ENCODE data around the gene PRR29. TPM values are rescaled to one million over a fixed set of nuclear protein-coding genes. Genes with fewer than 3 reads are reported as not detected.
A peak's percentile ranks its signal among the peaks of the same experiment; 100 is the strongest.

PRR29 gene
- total and polyA plus RNA-seq, 2 donors (not counting 1 experiment from before 2014, with no cell fraction given) = 0.03 TPM; not detected in 1

- ChIA-PET CTCF (interaction anchor here (1.2 to 1.3 kb wide), 2 partner anchors 20 to 97 kb away, joined by 3 to 6 read pairs; no protein-coding TSS in a partner anchor), POLR2A (no interaction called here)
- Histone ChIP-seq H3K4me1 (ENCODE audit: control insufficient read depth in 2 of 2, insufficient read depth in 2 of 2, low read length in 2 of 2) (peaks cover 35 to 46% of the 10 kb centered on the region in 2 donors), H3K27me3 (replicated peaks in 1 of 4; ENCODE audit: control extremely low read depth in 1 of 4, control insufficient read depth in 3 of 4, insufficient read depth in 4 of 4, low read length in 3 of 4) (no peaks in the 10 kb centered on the region), H4K20me1 (ENCODE audit: control insufficient read depth, insufficient read depth, low read length, poor library complexity, severe bottlenecking) (peaks cover 93% of the 10 kb centered on the region), H3K4me3 (ENCODE audit: control extremely low read depth in 1 of 5, extremely low read depth in 1 of 5, insufficient read depth in 1 of 5, low read depth in 2 of 5, low read length in 4 of 5) (no peak overlapping the region), H2AFZ (ENCODE audit: insufficient read depth, low read depth, low read length, poor library complexity, severe bottlenecking) (no peak overlapping the region), H3K27ac (ENCODE audit: low read length in 2 of 2) (no peak overlapping the region), H3K4me2 (replicated peaks; ENCODE audit: low read depth, low read length, poor library complexity, severe bottlenecking) (peak overlapping the region; percentile 17), H3K36me3 (replicated peaks in 1 of 2; ENCODE audit: control extremely low read depth in 1 of 2, control insufficient read depth in 1 of 2, extremely low read depth in 1 of 2, insufficient read depth in 2 of 2, low read length in 1 of 2) (peaks cover 0 to 83% of the 10 kb centered on the region in 2 experiments), H3K79me2 (ENCODE audit: control insufficient read depth, insufficient read depth, low read length) (peaks cover 90% of the 10 kb centered on the region), H3K9ac (ENCODE audit: low read length) (no peak overlapping the region), H3K9me3 (ENCODE audit: control extremely low read depth in 1 of 3, control insufficient read depth in 2 of 3, insufficient read depth in 1 of 3, low read length in 2 of 3) (no peaks in the 10 kb centered on the region)
- TF ChIP-seq EZH2 (IDR thresholded peaks at IDR 0.05; ENCODE audit: borderline replicate concordance, insufficient read depth, low read depth, low read length, poor library complexity, severe bottlenecking) = no peak
- TF ChIP-seq, protein P1, sequence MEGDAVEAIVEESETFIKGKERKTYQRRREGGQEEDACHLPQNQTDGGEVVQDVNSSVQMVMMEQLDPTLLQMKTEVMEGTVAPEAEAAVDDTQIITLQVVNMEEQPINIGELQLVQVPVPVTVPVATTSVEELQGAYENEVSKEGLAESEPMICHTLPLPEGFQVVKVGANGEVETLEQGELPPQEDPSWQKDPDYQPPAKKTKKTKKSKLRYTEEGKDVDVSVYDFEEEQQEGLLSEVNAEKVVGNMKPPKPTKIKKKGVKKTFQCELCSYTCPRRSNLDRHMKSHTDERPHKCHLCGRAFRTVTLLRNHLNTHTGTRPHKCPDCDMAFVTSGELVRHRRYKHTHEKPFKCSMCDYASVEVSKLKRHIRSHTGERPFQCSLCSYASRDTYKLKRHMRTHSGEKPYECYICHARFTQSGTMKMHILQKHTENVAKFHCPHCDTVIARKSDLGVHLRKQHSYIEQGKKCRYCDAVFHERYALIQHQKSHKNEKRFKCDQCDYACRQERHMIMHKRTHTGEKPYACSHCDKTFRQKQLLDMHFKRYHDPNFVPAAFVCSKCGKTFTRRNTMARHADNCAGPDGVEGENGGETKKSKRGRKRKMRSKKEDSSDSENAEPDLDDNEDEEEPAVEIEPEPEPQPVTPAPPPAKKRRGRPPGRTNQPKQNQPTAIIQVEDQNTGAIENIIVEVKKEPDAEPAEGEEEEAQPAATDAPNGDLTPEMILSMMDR (IDR thresholded peaks at IDR 0.05) = no peak
- DNase-seq (no peak), ATAC-seq (ENCODE audit: low read depth) (no peak)
- peak overlapping the region; percentile 20 for H3K27ac Mint-ChIP-seq
- intact Hi-C loops (cut with micrococcal nuclease) = no loop called here
- no peaks in the 10 kb centered on the region for H3K27me3 Mint-ChIP-seq
- H3K9me3 Mint-ChIP-seq (ENCODE audit: insufficient read depth) = no peaks in the 10 kb centered on the region
- WGBS (ENCODE audit: insufficient coverage) = 80% methylated on average over 2 of the region's 4 CpGs
- H3K4me3 Mint-ChIP-seq = no peak overlapping the region
- H3K4me1 Mint-ChIP-seq = peaks cover 47% of the 10 kb centered on the region
Observed at GRCh38 chr17:64008830-64009229, 10.7 kb downstream of the PRR29 start.

GRCh38 chr17:64009571-64010402, 11.6 kb downstream of the PRR29 start:
- Histone ChIP-seq H3K27ac (ENCODE audit: low read length in 2 of 2) (no peak overlapping the region), H2AFZ (ENCODE audit: insufficient read depth, low read depth, low read length, poor library complexity, severe bottlenecking) (no peak overlapping the region), H3K4me3 (ENCODE audit: control extremely low read depth in 1 of 5, extremely low read depth in 1 of 5, insufficient read depth in 1 of 5, low read depth in 2 of 5, low read length in 4 of 5) (no peak overlapping the region), H3K79me2 (ENCODE audit: control insufficient read depth, insufficient read depth, low read length) (peaks cover 98% of the 10 kb centered on the region), H3K9ac (ENCODE audit: low read length) (no peak overlapping the region), H3K27me3 (replicated peaks in 1 of 4; ENCODE audit: control extremely low read depth in 1 of 4, control insufficient read depth in 3 of 4, insufficient read depth in 4 of 4, low read length in 3 of 4) (no peaks in the 10 kb centered on the region), H3K36me3 (replicated peaks in 1 of 2; ENCODE audit: control extremely low read depth in 1 of 2, control insufficient read depth in 1 of 2, extremely low read depth in 1 of 2, insufficient read depth in 2 of 2, low read length in 1 of 2) (peaks cover 0 to 73% of the 10 kb centered on the region in 2 experiments), H3K4me2 (replicated peaks; ENCODE audit: low read depth, low read length, poor library complexity, severe bottlenecking) (no peak overlapping the region), H3K9me3 (ENCODE audit: control extremely low read depth in 1 of 3, control insufficient read depth in 2 of 3, insufficient read depth in 1 of 3, low read length in 2 of 3) (no peaks in the 10 kb centered on the region), H3K4me1 (ENCODE audit: control insufficient read depth in 2 of 2, insufficient read depth in 2 of 2, low read length in 2 of 2) (peaks cover 44 to 55% of the 10 kb centered on the region in 2 donors), H4K20me1 (ENCODE audit: control insufficient read depth, insufficient read depth, low read length, poor library complexity, severe bottlenecking) (peaks cover 91% of the 10 kb centered on the region)
- Mint-ChIP-seq H3K9me3 (ENCODE audit: insufficient read depth) (no peaks in the 10 kb centered on the region), H3K27ac (peak overlapping the region; percentile 50), H3K27me3 (no peaks in the 10 kb centered on the region), H3K4me3 (no peak overlapping the region), H3K4me1 (peaks cover 54% of the 10 kb centered on the region)
- intact Hi-C loops (cut with micrococcal nuclease) = no loop called here
- ATAC-seq (ENCODE audit: low read depth) = no peak
- WGBS (ENCODE audit: insufficient coverage) = 91% methylated on average over 5 of the region's 8 CpGs
- TF ChIP-seq, protein P1 (IDR thresholded peaks at IDR 0.05) = no peak
- TF ChIP-seq EZH2 (IDR thresholded peaks at IDR 0.05; ENCODE audit: borderline replicate concordance, insufficient read depth, low read depth, low read length, poor library complexity, severe bottlenecking) = no peak
- DNase-seq = no peak
- POLR2A ChIA-PET = no interaction called here
- CTCF ChIA-PET = interaction anchor here (0.6 to 1.5 kb wide), 5 partner anchors 16 to 131 kb away, joined by 3 to 7 read pairs (median 4); no protein-coding TSS in a partner anchor
